Activated gamma-delta T cell treated with Interleukin-2 at 50 U/mL for 16 hours (primary cell): Measurements from ENCODE around the gene SIPA1L3.
"Not testable (repeated sequence)": the region's sequence is repeated elsewhere in the genome, so short reads cannot be mapped to it uniquely, and the experiment has no call there.

Experiments
- DNase-seq: peaks from one replicate; pipeline ENCODE4 v3.0.0-alpha.2; 2020

SIPA1L3 gene, protein sequence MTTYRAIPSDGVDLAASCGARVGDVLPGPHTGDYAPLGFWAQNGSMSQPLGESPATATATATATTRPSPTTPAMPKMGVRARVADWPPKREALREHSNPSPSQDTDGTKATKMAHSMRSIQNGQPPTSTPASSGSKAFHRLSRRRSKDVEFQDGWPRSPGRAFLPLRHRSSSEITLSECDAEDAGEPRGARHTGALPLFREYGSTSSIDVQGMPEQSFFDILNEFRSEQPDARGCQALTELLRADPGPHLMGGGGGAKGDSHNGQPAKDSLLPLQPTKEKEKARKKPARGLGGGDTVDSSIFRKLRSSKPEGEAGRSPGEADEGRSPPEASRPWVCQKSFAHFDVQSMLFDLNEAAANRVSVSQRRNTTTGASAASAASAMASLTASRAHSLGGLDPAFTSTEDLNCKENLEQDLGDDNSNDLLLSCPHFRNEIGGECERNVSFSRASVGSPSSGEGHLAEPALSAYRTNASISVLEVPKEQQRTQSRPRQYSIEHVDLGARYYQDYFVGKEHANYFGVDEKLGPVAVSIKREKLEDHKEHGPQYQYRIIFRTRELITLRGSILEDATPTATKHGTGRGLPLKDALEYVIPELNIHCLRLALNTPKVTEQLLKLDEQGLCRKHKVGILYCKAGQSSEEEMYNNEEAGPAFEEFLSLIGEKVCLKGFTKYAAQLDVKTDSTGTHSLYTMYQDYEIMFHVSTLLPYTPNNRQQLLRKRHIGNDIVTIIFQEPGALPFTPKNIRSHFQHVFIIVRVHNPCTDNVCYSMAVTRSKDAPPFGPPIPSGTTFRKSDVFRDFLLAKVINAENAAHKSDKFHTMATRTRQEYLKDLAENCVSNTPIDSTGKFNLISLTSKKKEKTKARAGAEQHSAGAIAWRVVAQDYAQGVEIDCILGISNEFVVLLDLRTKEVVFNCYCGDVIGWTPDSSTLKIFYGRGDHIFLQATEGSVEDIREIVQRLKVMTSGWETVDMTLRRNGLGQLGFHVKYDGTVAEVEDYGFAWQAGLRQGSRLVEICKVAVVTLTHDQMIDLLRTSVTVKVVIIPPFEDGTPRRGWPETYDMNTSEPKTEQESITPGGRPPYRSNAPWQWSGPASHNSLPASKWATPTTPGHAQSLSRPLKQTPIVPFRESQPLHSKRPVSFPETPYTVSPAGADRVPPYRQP (N-terminal part only)

DNA sequence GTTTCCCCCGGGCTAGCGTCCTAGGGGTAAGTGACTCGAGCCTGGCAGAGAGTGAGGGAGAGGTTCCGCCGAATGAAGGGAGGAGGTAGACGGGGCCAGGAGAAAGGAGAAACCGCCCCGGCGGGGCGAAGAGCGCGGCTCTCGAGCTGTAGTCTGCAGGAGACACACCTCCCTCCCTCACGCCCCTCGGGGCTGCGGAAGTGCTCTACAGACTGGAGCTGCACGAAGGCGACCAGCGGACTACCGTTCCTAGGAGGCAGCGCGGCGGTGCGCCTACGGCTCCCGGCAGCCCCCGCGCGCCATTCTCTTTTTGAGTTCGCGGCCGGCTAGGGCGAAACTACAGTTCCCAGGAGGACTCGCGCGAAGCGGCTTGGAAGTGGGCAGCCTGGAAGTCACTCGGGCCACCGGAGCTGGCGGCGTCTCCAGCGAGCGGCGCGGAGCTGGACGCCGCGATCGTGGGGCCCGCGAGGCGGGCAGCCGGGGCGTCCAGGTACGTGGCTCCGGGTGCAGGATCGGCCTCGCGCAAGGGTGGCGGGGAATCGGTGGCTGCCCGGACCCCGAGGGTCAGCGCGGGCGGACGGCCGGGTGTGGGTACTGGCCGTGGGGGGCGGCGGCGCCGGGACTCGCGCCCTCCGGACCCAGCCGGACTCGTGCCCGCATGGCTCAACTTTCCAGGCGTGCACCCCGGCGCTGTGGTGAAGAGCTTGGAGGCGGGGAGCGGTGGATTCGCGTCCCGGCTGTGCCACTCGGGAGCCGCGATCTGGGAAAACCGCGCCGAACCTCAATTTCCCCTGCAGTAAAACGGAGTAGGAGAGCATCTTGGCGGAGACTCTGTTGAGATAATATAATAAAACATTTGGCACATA lies at the start of gene SIPA1L3:
Gene SIPA1L3, plus strand, starts transcription at position 340 of the 866 bp plus-strand sequence. CDS start 174,358 bp downstream, outside the sequence.
- peak; percentile 90 for DNase-seq

DNA sequence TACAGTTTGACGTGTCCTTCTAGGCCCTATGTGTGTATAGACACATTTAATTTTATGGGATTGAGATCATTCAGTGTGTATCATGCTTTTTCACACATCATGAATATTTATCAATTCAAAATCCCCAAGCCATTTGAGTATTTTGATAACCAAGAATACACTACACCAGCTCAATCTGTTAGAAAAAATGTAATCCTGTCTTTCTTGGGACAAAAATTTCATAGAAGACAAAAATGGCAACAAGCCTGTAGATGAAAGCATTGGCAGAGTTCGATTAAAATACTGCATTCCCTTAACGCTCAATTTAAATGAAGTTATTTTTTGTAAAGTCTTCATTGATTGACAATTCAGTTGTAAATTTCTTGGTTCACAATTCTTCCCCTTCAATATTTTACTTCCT lies 42.5 kb upstream of the SIPA1L3 start:
- DNase-seq, result no peak

DNA sequence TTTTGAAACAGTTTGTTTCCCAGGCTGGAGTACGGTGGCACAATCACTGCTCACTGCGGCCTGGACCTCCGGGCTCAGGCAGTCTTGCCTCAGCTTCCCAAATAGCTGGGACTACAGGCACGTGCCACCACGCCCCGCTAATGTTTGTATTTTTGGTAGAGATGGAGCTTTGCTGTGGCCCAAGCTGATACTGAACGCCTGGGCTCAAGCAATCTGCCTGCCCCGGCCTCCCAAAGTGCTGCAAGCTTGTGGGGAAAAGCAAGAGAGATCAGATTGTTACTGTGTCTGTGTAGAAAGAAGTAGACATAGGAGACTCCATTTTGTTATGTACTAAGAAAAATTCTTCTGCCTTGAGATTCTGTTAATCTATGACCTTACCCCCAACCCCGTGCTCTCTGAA lies 41.1 kb upstream of the SIPA1L3 start:
- not testable (repeated sequence) for DNase-seq

DNA sequence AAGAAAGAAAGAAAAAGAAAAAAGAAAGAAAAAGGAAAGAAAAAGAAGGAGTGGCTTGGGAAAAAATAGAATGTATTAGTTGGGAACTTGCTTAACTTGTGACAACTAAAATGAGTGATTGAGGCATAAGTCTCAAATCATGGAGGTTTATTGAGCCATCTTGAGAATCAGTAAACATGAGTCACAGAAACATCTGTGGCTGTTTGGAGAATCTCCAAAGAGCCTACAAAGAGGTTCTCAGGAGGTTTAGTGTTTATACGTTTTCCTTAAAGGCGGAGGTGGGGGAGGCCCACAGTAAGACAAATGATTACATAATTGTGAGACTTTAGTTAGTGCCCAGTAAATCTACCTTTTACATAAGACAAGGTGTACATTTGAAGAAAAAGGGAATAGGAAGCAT lies 39.2 kb upstream of the SIPA1L3 start:
- no peak for DNase-seq

DNA sequence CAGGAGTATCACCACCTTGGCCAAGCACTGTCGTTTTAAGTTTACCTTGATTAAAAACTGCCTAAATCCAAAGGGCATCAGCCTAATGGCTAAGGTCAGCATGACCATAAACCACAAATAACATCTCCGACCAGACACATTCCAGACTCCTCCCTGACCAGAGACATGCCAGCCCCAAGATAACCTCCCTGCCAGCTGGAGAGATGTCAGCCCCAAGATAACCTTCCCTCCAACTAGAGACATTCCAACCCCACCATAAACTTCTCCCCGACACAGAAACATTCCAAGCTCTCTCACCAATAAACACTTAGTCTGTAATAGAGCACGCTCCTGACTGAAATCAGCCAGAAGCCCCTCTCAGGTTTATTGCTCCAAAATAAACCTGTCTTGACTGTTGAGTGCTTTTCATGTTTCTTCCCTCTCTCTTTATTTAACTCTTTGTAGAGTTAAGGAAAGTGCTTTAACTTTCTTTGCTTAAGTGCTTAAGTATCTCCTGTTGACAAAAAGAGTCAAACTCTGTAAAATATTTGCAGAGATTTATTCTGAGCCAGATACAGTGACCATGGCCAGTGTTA lies 37.2 kb upstream of the SIPA1L3 start:
- no peak for DNase-seq

DNA sequence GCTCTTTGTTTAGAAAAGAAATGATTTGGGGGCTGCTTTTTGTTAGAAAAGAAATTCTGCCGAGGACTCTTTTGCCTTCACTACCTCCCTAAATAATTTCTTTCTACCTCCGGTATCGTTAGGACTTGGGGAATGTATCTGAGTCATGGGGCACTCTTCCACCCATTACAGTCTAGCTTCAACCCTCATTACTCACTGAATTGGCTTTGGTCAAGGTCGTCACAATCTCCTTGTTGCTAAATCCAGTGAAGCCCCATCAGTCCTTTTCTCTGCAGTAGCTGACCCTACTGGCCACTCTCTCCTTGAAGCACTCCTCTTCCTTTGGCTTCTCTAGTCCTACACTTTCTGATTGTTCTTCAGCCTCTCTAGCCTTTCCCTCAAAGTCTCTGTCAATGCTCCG lies 34.6 kb upstream of the SIPA1L3 start:
- no peak for DNase-seq

DNA sequence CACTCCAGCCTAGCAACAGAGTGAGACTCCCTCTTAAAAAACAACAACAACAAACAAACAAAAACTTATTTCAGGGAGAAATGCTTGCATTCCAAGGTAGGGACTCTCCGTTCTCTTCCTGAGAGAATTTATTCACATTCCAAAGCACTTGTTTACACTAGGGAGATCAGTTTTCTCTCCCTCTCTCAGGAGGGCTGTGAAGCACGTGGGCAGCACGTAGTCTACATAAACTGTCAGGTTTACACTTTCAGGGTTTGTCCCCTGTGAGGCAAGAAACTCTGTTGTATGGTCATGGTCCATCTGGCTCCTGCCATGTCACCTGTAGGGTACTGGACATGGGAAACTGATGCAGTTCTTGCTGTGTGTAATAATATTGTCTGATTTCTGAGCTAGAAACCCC lies 32.2 kb upstream of the SIPA1L3 start:
- DNase-seq, result no peak

DNA sequence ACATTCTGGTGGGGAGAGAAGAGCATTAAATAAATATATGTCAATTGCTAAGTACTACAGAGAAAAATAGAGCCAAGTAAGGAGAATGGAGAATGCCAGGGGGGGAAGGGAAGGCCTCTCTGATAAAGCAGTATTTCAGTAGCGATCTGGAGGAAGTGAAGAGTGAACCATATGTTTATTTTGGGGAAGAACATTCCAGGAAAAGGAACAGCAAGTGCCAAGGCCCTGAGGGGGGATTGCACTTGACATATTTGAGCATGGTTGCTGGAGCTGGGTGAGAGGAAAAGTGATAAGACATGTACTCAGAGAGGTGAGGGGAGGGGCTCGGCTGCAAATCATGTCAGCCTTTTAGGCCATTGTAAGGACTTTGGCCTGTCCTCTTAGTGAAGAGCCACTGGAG lies 31.0 kb upstream of the SIPA1L3 start:
- DNase-seq, result no peak

DNA sequence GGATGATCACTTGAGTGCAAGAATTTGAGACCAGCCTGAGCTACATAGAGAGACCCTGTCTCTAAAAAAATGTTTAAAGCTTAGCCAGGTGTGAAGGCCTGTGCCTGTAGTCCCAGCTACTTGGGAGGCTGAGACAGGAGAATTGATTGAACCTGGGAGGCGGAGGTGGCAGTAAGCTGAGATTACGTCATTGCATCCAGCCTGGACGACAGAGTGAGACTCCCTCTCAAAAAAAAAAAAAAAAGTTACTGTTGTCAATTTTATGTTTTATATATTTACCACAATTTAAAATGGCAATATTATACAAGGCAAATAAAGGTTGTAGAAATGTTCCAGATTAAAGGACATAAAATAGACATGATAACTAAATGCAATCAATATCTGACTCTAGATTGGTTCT lies 29.9 kb upstream of the SIPA1L3 start:
- no peak for DNase-seq

DNA sequence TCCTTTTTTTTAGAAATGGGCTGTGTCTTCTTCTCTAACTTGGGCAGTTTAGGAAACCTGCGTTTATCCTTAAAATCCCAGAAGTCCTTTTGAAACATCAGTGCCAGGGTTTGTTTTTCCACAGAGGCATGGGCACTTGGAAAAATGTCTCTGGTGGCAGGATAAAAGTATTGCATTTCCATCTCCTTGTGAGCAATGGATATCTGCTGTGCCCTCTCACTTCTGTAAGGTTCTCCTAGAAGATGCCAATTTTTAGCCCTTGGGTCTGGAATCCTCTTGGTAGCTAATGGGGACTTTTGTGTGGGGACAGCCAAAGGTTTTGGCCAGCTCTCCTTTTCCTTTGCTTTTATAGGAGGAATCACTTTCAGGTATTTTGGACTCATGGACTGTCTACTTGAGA lies 21.6 kb upstream of the SIPA1L3 start:
- no peak for DNase-seq

DNA sequence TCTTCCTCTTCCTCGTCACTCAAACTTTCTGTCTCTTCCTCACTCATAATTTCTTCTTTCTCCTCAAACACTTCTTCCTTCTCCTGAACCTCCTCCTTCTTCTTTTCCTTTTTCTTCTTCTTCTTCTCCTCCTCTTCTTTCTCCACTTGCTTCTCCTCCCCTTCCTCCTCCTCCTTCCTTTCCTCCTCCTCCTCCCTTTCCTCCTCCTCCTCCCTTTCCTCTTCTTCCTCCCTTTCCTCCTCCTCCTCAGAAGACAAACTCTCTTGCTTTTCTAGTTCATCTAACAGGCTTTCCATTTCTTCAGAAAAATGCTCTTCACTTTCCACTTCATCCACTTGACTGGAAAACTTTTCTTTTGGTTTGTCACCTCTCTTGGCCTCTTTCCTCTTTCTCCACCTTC lies 20.4 kb upstream of the SIPA1L3 start:
- DNase-seq, result no peak

DNA sequence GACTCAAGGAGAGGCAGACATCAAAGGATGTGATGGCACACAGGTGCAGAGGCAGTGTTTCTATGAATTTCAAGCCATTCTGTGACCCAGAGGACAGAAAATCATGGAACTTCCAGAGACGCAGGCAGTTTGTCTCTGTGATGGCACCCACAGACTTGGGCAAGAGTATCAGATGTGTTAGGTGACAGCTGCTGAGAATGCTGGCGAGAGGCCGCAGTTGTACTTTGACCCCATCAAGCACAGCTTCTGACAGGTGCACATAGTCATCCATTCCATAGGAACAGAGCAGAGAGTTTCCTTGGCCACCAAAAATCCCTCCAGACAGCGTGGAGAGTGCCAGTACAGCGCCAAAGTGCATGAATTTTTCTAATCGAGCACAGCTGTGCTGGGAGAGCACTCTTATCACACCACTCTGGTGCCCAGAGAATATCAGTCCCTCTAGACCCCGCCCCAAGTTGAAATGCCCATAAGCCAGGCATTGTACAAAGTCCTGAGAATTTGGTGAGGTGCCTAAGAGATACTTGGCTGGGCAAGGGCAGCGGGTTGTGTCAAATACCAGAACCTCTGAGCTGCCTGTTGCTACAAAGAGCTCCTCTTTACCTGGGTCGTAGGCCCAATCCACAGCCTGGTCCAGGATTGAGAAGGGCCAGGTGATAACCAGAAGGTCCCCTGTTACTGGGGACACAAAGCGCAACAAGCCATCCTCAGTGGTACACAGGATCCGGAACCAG lies 13.0 kb upstream of the SIPA1L3 start:
- no peak for DNase-seq

DNA sequence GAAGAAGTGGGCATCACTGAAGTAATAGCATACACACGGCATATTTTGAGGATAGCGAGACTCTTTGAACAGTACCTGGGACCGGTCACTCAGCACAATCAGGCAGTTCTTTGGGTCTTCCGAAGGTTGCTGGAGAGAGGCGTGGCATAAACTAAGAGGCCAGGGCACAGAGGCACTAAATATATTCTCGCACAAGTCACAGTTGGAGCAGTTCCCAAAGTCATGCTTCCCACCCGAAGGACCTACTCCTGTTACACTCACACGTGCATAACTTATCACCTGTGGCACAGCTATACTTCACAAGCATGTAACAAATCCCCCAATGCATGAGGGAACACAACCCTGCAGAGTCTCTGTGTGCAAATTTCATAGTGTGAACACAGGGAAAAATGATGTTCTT lies 10.8 kb upstream of the SIPA1L3 start:
- no peak for DNase-seq

DNA sequence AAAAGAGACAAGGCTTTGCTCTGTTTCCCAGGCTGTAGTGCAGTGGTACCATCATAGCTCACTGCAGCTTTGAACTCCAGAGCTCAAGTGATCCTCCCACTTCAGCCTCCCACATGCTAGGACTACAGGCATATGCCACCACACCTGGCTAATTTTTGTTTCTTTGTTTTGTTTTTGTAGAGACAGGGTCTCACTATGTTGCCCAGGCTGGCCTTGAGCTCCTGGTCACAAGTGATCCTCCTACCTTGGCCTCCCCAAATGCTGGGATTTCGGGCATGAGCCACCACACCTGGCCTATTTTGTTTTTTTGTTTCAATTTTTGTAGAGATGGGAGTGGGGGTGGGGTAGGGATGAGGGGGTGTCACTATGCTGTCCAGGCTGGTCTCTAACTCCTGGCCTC lies 7.6 kb upstream of the SIPA1L3 start:
- no peak for DNase-seq

DNA sequence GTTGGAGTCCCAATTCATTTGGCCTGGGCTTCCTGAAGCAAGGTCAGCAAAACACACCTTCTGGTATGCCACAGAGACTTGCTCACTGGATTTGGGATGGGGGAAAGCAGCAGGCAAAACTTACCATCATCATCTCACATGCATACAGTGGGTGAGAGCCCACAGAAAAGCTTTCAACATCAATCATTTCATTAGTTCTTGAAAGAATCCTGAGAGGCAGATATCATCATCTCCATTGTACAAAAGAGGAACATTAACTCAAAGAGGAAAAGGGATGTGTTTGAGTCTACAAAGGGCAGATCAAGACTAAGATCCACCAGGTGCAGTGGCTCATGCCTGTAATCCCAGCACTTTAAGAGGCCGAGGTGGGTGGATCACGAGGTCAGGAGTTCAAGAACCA lies 7.0 kb upstream of the SIPA1L3 start:
- no peak for DNase-seq

DNA sequence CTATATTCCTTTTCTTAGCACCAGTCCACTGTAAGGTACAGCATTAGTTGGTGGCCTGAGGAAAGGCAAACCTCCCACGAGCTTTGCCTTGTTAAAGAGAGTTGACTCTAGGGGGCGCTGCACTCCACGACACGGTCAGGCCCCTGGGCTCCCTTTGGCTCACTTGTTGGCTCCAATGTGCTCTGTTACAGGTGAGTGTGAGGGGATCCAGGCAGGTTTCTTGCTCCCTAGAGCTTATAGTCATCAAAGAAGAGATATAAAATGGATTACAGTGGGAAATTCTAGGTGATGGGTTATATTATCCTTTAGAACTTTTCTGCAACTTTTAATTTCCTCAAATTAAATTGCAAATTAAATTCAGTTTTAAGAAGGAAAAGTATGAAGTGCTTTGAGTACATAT lies 4.3 kb upstream of the SIPA1L3 start:
- DNase-seq, result peak; percentile 79

DNA sequence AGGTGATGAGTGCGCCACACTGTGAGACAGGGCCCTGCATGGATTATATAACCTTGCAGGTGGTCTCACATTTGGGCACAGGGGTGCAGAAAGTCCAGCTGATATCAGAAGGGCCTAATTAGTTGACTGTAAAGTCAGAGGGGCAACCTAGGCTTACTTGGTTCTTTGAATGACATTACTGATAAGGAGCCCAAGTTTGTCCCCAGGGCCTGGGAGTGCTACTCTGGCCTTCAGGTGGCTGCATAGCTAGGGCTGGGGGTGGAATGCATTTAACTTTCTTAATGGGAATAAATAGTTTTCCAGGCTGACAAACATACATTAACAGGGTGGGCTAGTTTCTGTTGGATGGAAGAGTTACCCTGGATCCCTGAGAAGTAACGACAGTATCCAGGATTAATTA lies 3.9 kb upstream of the SIPA1L3 start:
- DNase-seq, result no peak

DNA sequence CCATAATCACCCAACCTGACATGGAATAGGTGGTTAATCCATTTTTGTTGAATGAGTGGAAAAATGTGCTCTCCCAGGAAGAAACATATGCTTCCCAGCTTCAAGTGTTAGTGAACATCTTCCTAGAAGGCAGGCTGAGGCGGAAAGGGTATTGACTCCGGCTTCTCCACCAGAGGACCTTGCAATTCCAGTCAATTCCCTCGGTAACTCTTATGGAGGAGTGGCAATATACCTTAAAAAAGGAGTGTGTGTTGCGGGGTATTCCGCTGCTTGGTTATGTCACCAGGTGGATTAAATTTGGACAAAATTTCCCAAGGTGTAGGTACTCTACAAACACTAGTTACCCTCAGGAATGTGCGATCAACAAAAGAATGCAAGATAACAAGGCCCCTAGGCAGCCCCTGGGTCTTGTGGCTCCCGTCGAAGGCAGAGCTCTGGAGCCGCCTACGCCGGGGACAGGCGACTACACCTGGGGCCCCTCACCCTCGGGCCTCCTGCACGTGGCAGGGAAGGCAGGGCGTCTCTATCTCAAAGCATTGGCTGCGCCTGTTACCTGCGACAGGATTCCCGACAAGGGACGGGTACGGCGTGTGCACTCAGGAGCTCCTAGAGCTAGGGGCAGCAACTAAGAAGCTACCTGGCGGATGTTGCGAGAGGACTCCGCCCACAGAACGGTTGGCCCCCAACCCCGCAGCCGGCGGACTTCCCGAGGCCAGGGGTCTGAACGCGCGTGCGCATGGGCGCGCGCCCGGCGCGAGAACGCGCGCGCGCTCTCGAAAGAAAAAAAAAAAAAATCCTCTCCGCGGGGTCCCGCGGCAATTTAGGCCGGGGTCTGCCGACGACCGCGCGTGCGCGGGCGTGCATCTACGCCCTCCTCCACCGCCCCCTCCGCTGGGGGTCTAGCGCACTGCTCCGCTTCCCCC lies 801 bp upstream of the SIPA1L3 start, which contains the start of gene WDR87:
Gene WDR87, minus strand, starts transcription at position 649 of the 923 bp plus-strand sequence. CDS start 8,355 bp downstream, outside the sequence.
- DNase-seq, result peak; percentile 44

DNA sequence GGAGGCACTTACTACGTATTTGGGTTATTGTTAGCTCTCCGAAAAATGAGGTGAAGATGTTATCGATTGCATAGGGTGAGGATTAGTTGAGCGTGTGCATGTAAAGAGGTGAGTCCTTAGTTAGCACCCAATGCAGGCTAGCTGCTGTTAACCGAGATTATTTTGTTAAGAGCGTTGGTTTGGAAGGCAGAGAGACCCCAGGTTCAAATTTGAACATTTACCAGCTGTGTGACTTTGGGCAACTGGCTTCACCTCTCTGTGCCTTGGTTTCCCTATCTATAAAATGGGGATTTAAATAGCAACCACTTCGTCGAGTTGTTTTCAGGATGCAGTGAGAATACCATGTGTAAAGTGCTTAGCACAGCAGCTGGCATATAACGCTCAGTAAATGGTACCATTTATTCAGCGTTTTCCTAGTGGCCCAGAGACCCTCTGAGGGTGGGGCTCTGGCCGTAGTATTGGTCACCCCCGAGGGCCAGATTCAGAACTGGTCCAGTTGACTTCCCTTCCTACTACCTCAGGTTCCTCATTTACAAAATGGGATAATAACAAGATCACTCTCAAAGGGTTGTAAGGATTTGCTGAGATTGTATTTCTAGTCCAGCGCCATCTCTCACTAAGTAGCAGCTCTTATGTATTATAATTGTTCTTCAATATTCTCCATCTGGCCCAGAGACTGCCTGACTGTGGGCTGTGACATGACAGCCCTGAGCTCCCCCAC lies 887 bp downstream of the SIPA1L3 start:
- DNase-seq, result no peak
